GM04503 (cell line): ENCODE measurements around the gene C1QL4.
"Not testable (repeated sequence)": the region's sequence is repeated elsewhere in the genome, so short reads cannot be mapped to it uniquely, and the experiment has no call there.

Source experiments
- DNase-seq: peaks from one replicate; pipeline ENCODE4 v3.0.0-alpha.2; 2012; ENCODE audit warnings: low read depth

Gene C1QL4

GRCh38 chr12:49301760-49302159 is 35.2 kb downstream of the C1QL4 start:
- no peak for DNase-seq

- DNase-seq, result no peak
These were observed 38.8 kb downstream of the C1QL4 start for GRCh38 chr12:49298160-49298559.

GRCh38 chr12:49297695-49298060 is 39.3 kb downstream of the C1QL4 start:
- no peak for DNase-seq

- no peak for DNase-seq
These were observed 39.9 kb downstream of the C1QL4 start for GRCh38 chr12:49296836-49297694.

GRCh38 chr12:49296034-49296835 is 40.8 kb downstream of the C1QL4 start:
- DNase-seq, result no peak

- no peak for DNase-seq
These were observed 41.7 kb downstream of the C1QL4 start, which contains the start of gene PRPH for GRCh38 chr12:49295082-49295936. Gene PRPH (plus strand): TSS chr12:49295147. CDS start chr12:49295201, 54 bp downstream.

- DNase-seq, result no peak
These were observed 42.2 kb downstream of the C1QL4 start for GRCh38 chr12:49294804-49295081.

- no peak for DNase-seq
These were observed 42.7 kb downstream of the C1QL4 start for GRCh38 chr12:49294086-49294803.

GRCh38 chr12:49293056-49293956 is 43.7 kb downstream of the C1QL4 start:
- no peak for DNase-seq

- no peak for DNase-seq
These were observed 44.3 kb downstream of the C1QL4 start for GRCh38 chr12:49292729-49293055.

GRCh38 chr12:49288922-49289555 is 47.9 kb downstream of the C1QL4 start:
- DNase-seq, result no peak

GRCh38 chr12:49288412-49288853 is 48.6 kb downstream of the C1QL4 start:
- DNase-seq, result peak; percentile 11

- DNase-seq, result no peak
These were observed 49.1 kb downstream of the C1QL4 start for GRCh38 chr12:49287876-49288275.

GRCh38 chr12:49284672-49285071 is 52.3 kb downstream of the C1QL4 start:
- no peak for DNase-seq

GRCh38 chr12:49283541-49284429 is 53.2 kb downstream of the C1QL4 start:
- DNase-seq, result no peak

- not testable (repeated sequence) for DNase-seq
These were observed 54.1 kb downstream of the C1QL4 start for GRCh38 chr12:49282740-49283375.
